Astrocyte of the cerebellum (primary cell): ENCODE measurements around the gene CHP1.
"Not testable (repeated sequence)": the region's sequence is repeated elsewhere in the genome, so short reads cannot be mapped to it uniquely, and the experiment has no call there.

ENCODE experiments used
- DNase-seq: peaks from one replicate; pipeline ENCODE4 v3.0.0-alpha.2; 2011; ENCODE audit warnings: low read depth
- H3K4me3 ChIP-seq: 2 replicates; pipeline ENCODE4 v1.5.1; 2011; ENCODE audit warnings: mild to moderate bottlenecking, low read depth, low read length, moderate library complexity
- CTCF ChIP-seq: IDR thresholded peaks from 2 replicates; pipeline ENCODE4 v1.5.1; 2012; ENCODE audit warnings: low read length, low read depth, moderate library complexity, mild to moderate bottlenecking; ENCODE audit errors: missing control alignments
- in situ Hi-C: cut with HindIII; loops from 2 replicates; pipeline ENCODE4 v1.10.0; 2017; ENCODE audit warnings: low sequenced_read_pairs

The CHP1 gene

GRCh38 chr15:41291065-41291631, 60.1 kb downstream of the CHP1 start:
- no peak for TF ChIP-seq CTCF
- in situ Hi-C loops: no loop called here
- no peak for DNase-seq
- H3K4me3 ChIP-seq: no peak overlapping the region

GRCh38 chr15:41292521-41292920, 61.5 kb downstream of the CHP1 start:
- in situ Hi-C loops: no loop called here
- TF ChIP-seq CTCF: no peak
- no peak overlapping the region for H3K4me3 ChIP-seq
- DNase-seq: no peak

- in situ Hi-C loops, H3K4me3 ChIP-seq, DNase-seq: not testable (repeated sequence)
These were observed 70.1 kb downstream of the CHP1 start for GRCh38 chr15:41301139-41301538.

- no peak for TF ChIP-seq CTCF
- no peak for DNase-seq
- in situ Hi-C loops: no loop called here
- no peak overlapping the region for H3K4me3 ChIP-seq
These were observed 70.5 kb downstream of the CHP1 start for GRCh38 chr15:41301587-41301986.

GRCh38 chr15:41304149-41304770, 73.2 kb downstream of the CHP1 start:
- in situ Hi-C loops: no loop called here
- DNase-seq: no peak
- no peak for TF ChIP-seq CTCF
- H3K4me3 ChIP-seq: no peak overlapping the region

GRCh38 chr15:41307679-41308078, 76.6 kb downstream of the CHP1 start:
- in situ Hi-C loops: no loop called here
- TF ChIP-seq CTCF: no peak
- no peak for DNase-seq

GRCh38 chr15:41309226-41309905, 78.3 kb downstream of the CHP1 start:
- in situ Hi-C loops: no loop called here
- no peak for TF ChIP-seq CTCF

More at GRCh38 chr15:41307679-41308078, 76.6 kb downstream of the CHP1 start:
- no peak overlapping the region for H3K4me3 ChIP-seq

GRCh38 chr15:41320805-41321330, 89.8 kb downstream of the CHP1 start:
- in situ Hi-C loops, H3K4me3 ChIP-seq, DNase-seq: not testable (repeated sequence)

More at GRCh38 chr15:41309226-41309905, 78.3 kb downstream of the CHP1 start:
- H3K4me3 ChIP-seq: no peak overlapping the region
- no peak for DNase-seq
